Testis (tissue), 2 donors: ENCODE measurements around the gene HNRNPH1.

Source experiments
- CTCF ChIP-seq, 3 experiments: fragments of 450-650 bp in 2 of 3; fragments of 200-600 bp in 1 of 3; sonication (generic) in 1 of 3; IDR thresholded peaks; one replicate each; pipeline ENCODE4 v1.5.1; 2016 to 2019; ENCODE audit warnings: antibody characterized with exemption in 3 of 3, mild to moderate bottlenecking in 2 of 3, moderate library complexity in 1 of 3
- POLR2A ChIP-seq: fragments of 450-650 bp; IDR thresholded peaks from one replicate; pipeline ENCODE4 v1.6.1; 2017; ENCODE audit warnings: antibody characterized with exemption, mild to moderate bottlenecking, moderate library complexity

DNA sequence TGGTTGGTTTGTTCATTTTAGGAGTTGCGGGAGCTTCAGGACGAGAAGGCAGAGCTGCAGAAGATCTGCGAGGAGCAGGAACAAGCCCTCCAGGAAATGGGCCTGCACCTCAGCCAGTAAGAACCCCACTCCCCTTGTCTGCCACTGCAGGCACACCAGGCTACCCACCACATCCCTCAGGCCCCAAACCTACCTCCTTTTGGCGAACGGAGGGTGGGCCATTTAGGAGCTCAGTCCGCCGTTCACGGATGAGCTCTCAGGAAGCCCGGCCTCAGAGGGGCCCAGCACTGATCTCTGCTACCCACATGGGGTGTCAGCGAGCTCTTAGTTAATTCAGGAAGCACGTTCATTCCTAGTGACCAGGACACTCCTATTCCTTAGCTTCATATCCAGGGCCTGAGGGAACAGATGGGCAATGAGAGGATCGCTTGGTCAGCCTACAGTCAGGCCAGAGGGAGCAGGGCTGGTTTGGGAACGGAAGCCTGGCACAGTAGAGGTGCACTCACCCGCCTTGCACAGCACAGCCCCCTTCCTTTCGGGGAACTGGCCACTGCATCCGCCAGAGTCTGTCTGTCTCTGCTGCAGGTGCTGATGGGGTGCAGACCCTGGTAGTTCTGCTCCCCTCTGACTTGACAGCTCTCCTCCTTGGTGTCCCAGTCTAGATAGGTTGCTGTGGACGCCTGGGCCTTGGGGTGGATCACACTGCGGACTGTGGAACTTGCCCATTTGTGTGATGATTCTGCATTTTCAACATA, 21.4 kb downstream of the HNRNPH1 start:
- TF ChIP-seq CTCF (IDR thresholded peaks at IDR 0.05) (no peak), POLR2A (no peak)
